ENCODE results near the gene MAP1LC3B. TPM values are rescaled to one million over a fixed set of nuclear protein-coding genes. Genes with fewer than 3 reads are reported as not detected.

Gene MAP1LC3B
- total RNA-seq, 1 experiment from 2014 or later: 75.2 TPM

DNA sequence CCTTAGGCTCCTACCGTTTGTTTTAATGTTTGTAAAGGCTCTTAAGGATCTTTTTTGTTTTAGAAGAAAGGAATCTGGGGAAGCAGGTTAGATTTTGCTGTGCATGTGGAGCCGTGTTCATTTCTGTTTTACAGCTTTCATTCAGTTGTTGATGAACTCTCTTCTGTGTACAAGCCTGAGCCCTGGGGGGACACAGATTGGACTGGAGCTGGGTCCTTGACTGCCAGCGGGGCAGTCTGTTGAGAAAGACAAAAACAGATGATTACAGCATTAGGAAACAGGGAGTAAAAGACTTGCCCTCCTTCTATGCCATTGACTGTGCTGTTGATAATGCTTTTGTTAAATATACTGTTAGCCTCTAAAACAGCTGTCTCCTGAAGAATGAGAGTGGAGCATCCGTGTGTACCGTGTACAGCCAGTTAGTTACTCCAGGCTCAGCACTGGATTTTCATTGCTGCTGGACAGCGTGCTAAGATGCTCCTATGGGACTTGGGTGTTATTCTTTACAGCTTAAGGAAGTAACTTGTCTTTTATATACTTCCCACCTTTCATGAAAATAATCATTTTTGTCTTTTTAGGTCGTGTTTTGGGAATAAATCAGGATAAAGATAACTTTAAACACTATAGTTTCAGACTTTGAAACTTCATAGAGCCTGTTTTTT lies 3.2 kb downstream of the MAP1LC3B start:
- intact Hi-C loops (cut with micrococcal nuclease; ENCODE audit: unreplicated experiment) (no loop called here), in situ Hi-C loops (cut with HindIII; ENCODE audit: low pct_unique_long_range_greater_than_20kb, low sequenced_read_pairs) (no loop called here)
- Histone ChIP-seq H3K27me3 (ENCODE audit: control insufficient read depth, insufficient read depth, low read length) (no peaks in the 10 kb centered on the region), H3K4me1 (ENCODE audit: control insufficient read depth, insufficient read depth, low read length) (peaks cover 16% of the 10 kb centered on the region), H3K9me3 (ENCODE audit: control insufficient read depth, insufficient read depth, low read depth, low read length) (no peaks in the 10 kb centered on the region), H3K36me3 (ENCODE audit: control insufficient read depth, insufficient read depth, low read length) (peaks cover 7% of the 10 kb centered on the region), H3K27ac (ENCODE audit: low read length) (no peak overlapping the region), H3K4me3 (ENCODE audit: low read depth in 2 of 2, low read length in 2 of 2) (peak overlapping the region in 1 of 2 experiments; percentile 4; a peak in 1 of 4 replicates)
- no TSS peak for BruUV-seq (replicated peaks)
- TF ChIP-seq SIN3A (IDR thresholded peaks at IDR 0.05; ENCODE audit: borderline replicate concordance, insufficient read depth, low read depth, low read length) (no peak), TCF7L2 (IDR thresholded peaks at IDR 0.05; ENCODE audit: low read depth, low read length) (no peak), POLR2AphosphoS5 (IDR thresholded peaks at IDR 0.05; ENCODE audit: low read depth, low read length) (no peak)
- TF ChIP-seq, protein P1, sequence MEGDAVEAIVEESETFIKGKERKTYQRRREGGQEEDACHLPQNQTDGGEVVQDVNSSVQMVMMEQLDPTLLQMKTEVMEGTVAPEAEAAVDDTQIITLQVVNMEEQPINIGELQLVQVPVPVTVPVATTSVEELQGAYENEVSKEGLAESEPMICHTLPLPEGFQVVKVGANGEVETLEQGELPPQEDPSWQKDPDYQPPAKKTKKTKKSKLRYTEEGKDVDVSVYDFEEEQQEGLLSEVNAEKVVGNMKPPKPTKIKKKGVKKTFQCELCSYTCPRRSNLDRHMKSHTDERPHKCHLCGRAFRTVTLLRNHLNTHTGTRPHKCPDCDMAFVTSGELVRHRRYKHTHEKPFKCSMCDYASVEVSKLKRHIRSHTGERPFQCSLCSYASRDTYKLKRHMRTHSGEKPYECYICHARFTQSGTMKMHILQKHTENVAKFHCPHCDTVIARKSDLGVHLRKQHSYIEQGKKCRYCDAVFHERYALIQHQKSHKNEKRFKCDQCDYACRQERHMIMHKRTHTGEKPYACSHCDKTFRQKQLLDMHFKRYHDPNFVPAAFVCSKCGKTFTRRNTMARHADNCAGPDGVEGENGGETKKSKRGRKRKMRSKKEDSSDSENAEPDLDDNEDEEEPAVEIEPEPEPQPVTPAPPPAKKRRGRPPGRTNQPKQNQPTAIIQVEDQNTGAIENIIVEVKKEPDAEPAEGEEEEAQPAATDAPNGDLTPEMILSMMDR (IDR thresholded peaks at IDR 0.05): no peak
- TF ChIP-seq, protein P2, sequence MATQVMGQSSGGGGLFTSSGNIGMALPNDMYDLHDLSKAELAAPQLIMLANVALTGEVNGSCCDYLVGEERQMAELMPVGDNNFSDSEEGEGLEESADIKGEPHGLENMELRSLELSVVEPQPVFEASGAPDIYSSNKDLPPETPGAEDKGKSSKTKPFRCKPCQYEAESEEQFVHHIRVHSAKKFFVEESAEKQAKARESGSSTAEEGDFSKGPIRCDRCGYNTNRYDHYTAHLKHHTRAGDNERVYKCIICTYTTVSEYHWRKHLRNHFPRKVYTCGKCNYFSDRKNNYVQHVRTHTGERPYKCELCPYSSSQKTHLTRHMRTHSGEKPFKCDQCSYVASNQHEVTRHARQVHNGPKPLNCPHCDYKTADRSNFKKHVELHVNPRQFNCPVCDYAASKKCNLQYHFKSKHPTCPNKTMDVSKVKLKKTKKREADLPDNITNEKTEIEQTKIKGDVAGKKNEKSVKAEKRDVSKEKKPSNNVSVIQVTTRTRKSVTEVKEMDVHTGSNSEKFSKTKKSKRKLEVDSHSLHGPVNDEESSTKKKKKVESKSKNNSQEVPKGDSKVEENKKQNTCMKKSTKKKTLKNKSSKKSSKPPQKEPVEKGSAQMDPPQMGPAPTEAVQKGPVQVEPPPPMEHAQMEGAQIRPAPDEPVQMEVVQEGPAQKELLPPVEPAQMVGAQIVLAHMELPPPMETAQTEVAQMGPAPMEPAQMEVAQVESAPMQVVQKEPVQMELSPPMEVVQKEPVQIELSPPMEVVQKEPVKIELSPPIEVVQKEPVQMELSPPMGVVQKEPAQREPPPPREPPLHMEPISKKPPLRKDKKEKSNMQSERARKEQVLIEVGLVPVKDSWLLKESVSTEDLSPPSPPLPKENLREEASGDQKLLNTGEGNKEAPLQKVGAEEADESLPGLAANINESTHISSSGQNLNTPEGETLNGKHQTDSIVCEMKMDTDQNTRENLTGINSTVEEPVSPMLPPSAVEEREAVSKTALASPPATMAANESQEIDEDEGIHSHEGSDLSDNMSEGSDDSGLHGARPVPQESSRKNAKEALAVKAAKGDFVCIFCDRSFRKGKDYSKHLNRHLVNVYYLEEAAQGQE (IDR thresholded peaks at IDR 0.05; ENCODE audit: insufficient read depth in 1 of 2, low read depth in 2 of 2, low read length in 1 of 2): no peak
- ChIA-PET POLR2A (interaction anchor here (0.7 kb wide), 1 partner anchor 13 kb away, joined by 20 read pairs; no protein-coding TSS in a partner anchor), CTCF (no interaction called here)
- no peak for ATAC-seq
- no peak for DNase-seq (ENCODE audit: low read depth, low spot score)

DNA sequence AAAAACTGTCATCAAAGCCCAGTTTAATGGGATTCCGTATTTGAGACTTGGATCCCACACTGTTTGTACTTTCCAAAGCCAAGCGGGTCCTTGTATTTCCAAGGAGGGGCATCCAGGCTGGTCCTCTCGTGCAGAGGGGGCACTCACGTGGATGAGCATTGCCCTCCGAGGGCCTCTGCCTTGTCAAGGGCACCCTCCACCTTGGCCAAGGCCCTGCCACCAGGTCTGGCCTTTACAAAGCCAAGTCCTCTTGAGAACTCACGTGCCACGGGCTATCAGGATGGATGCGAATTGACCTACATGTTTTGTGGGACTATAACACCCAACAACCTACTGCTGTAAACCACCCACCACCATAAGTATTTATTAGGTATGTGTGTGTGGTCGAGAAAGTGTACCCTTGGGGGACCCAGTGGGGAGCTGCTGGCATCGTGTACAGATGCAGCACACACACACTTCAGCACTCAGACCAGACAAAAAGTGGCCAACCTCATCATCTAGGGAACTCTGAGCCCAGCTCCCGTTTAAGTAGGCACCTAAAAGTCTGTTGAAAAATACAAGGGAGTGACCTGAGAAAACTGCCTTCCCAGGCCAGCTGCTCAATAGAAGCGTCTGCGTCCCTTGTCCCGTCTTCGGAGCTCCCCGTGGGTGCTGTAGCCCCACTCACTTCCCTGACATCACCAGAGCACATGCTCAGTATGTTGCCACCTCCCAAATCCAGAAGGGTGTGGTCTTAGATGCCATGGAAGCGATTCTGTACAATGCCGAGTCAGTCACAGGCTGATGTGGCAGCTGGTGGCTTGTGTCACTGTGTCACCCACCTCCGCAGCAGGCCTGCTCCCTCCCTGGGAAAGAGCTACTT lies 12.9 kb downstream of the MAP1LC3B start:
- Histone ChIP-seq H3K4me1 (ENCODE audit: control insufficient read depth, insufficient read depth, low read length) (no peaks in the 10 kb centered on the region), H3K36me3 (ENCODE audit: control insufficient read depth, insufficient read depth, low read length) (peaks cover 23% of the 10 kb centered on the region), H3K4me3 (ENCODE audit: low read depth in 2 of 2, low read length in 2 of 2) (no peak overlapping the region), H3K9me3 (ENCODE audit: control insufficient read depth, insufficient read depth, low read depth, low read length) (no peaks in the 10 kb centered on the region), H3K27ac (ENCODE audit: low read length) (no peak overlapping the region), H3K27me3 (ENCODE audit: control insufficient read depth, insufficient read depth, low read length) (no peaks in the 10 kb centered on the region)
- ChIA-PET CTCF (interaction anchor here (0.6 kb wide), 1 partner anchor 595 kb away, joined by 4 read pairs; no protein-coding TSS in a partner anchor), POLR2A (no interaction called here)
- TF ChIP-seq, protein P1 (IDR thresholded peaks at IDR 0.05): no peak
- TF ChIP-seq, protein P2 (IDR thresholded peaks at IDR 0.05; ENCODE audit: insufficient read depth in 1 of 2, low read depth in 2 of 2, low read length in 1 of 2): no peak
- TF ChIP-seq TCF7L2 (IDR thresholded peaks at IDR 0.05; ENCODE audit: low read depth, low read length) (no peak), POLR2AphosphoS5 (IDR thresholded peaks at IDR 0.05; ENCODE audit: low read depth, low read length) (no peak)
- no peak for DNase-seq (ENCODE audit: low read depth, low spot score)
- no TSS peak for BruUV-seq (replicated peaks)
- intact Hi-C loops (cut with micrococcal nuclease; ENCODE audit: unreplicated experiment) (no loop called here), in situ Hi-C loops (cut with HindIII; ENCODE audit: low pct_unique_long_range_greater_than_20kb, low sequenced_read_pairs) (no loop called here)
- ATAC-seq: peak; percentile 58

Measured in Panc1 (cell line).